Measurements from ENCODE around the gene TMEM79. TPM values are rescaled to one million over a fixed set of nuclear protein-coding genes. Genes with fewer than 3 reads are reported as not detected.

TMEM79 gene
- total RNA-seq, 1 donor, result 4.8 TPM

GRCh38 chr1:156262461-156263287, 21.5 kb upstream of the TMEM79 start:
- no peak for DNase-seq (ENCODE audit: low read depth in 2 of 3, low spot score in 2 of 3)

DNA sequence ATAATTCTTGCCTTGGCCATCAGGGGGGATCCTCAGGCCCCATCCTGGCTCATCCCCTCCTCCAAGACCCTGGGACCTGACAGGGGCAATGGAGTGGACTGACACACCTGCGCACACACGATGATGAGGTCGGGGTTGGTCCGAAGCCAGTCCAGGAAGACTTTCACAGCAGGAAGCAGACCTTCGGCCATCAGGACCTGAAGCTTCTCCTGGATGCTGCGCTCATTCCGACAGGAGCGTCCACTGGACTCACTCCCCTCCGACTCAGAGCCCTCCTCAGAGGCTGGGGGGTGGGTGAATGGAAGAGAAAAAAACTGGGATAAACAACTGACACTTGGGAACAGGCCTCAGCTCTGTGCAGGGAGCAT, 20.9 kb upstream of the TMEM79 start:
- DNase-seq (ENCODE audit: low read depth in 2 of 3, low spot score in 2 of 3), result no peak

GRCh38 chr1:156266051-156266450, 18.1 kb upstream of the TMEM79 start:
- DNase-seq (ENCODE audit: low read depth in 2 of 3, low spot score in 2 of 3), result no peak

- no peak for DNase-seq (ENCODE audit: low read depth in 2 of 3, low spot score in 2 of 3)
Measured at GRCh38 chr1:156268336-156268735, 15.8 kb upstream of the TMEM79 start.

GRCh38 chr1:156270314-156270713, 13.8 kb upstream of the TMEM79 start:
- no peak for DNase-seq (ENCODE audit: low read depth in 2 of 3, low spot score in 2 of 3)

DNA sequence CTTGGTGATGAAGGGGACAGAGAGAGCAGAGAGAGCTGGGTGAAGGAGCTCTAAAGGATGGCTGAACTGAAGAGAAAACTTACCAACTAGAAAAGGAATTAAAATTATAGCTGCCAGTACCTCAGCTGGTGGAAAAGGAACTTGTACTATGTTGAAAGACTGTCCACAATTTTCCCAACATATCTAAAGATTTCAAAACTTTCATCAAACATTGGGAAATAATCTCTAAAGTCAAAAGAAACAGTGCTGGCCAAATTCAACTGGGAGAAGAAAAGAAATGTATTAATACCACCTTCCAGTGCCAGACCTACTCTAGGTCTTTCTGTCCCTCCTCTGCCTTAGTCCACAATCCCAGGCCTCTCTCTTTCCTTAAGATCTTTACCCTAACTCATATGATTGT, 7.6 kb upstream of the TMEM79 start:
- DNase-seq (ENCODE audit: low read depth in 2 of 3, low spot score in 2 of 3), result no peak

GRCh38 chr1:156276966-156277381, 7.2 kb upstream of the TMEM79 start:
- DNase-seq (ENCODE audit: low read depth in 2 of 3, low spot score in 2 of 3), result no peak

DNA sequence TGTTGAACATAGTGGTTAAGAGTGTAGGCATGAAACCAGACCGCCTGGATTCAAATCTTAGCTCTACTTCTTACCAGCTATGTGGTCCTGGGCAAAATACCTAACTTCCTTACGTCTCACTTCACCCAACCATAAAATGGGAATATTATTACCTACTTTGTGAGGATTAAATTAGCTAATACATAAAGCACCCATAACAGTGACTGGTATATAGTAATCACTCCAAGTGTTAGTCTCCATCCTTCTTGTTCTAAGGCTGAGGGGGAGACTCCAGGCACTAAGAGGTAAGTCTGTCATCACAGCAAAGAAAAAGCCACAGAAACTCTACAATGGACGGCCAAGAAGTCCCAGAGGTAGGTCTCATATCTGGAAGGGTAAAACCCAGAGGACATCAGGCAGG, 4.3 kb upstream of the TMEM79 start:
- DNase-seq (ENCODE audit: low read depth in 2 of 3, low spot score in 2 of 3), result no peak

DNA sequence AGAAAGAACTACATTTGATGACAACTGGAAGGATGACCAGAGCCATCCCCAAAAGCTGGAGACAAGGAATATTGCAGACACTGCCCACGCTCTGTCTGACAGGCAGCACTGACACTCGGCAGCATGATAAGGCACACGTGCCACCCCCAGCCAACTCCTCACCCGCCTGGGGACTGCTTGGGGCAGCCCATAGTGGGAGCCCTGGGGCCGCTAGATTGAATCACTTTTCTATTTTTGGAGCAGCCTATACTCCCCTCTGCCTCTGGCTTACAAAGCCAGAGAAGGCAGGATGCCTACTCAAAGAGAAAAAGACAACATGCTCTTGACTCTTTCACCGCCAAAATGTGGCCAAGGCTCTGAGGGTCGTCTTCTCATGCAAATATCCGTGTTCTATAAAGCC, 2.8 kb upstream of the TMEM79 start:
- DNase-seq (ENCODE audit: low read depth in 2 of 3, low spot score in 2 of 3), result peak in 1 of 3 donors; percentile 50

GRCh38 chr1:156281693-156282478, 2.2 kb upstream of the TMEM79 start:
- DNase-seq (ENCODE audit: low read depth in 2 of 3, low spot score in 2 of 3), result no peak

DNA sequence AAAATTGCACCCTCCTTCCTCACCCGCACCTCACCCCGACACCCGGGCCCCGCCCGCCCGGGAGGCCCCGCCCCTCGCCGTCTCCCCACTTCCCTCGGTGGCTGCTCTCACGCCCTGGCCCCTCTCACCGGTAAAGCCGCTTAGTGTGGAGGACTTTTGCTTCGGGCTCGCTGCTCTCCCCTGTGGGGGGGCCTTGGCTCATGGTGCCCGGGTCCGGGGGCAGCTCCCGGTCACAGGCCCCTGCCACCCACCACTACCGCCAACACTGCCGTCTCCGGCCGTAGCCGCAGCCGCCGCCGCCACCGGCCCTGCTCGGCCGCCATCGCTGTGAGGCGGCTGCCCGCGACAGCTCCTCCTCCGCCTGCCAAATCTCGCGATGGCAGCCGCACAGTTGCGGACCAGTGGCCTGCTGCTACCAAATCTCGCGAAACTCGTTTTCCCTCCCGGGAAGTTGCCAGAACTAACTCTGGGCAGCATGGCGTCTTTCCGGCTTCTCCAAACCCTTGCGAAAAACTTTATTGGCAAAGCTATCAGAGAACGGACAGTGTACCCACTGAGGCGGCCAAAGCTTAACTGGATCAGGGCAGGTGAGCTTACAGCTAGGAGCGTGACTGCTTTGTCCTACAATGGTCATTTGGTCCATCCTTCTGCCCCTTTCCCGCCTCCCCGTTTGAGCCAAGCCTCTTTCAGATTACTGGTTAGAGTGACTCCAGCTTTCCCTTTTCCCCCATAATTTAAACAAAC, 1.5 kb upstream of the TMEM79 start, which contains the start of gene SMG5:
SMG5 (minus strand) TSS at position 347 of the 744 bp plus-strand sequence; CDS start at position 202, 145 bp downstream.
- peak; percentile 84 to 99 (median 98) for DNase-seq (ENCODE audit: low read depth in 2 of 3, low spot score in 2 of 3)

GRCh38 chr1:156283521-156283920, 604 bp upstream of the TMEM79 start:
- DNase-seq (ENCODE audit: low read depth in 2 of 3, low spot score in 2 of 3), result no peak

DNA sequence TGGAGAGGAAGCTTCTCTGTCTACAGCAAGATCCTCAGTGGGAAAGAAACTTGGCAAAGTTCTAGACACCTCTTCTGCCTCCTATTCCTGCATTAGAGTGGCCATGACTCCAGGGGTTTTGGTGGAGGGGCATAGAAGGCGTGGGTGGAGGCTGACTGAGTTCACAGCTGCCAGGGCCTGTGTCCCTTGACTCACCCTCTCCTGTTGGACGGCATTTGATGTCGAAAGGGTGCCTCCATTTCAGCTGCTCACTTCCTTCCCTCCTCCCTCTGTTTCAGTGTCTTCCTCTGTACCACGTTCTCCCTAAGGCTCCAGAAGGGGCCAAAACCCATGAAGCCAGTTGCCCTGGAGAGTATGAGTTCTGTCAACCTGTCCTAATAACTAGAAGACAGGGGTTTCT, 632 bp downstream of the TMEM79 start:
- no peak for DNase-seq (ENCODE audit: low read depth in 2 of 3, low spot score in 2 of 3)

DNA sequence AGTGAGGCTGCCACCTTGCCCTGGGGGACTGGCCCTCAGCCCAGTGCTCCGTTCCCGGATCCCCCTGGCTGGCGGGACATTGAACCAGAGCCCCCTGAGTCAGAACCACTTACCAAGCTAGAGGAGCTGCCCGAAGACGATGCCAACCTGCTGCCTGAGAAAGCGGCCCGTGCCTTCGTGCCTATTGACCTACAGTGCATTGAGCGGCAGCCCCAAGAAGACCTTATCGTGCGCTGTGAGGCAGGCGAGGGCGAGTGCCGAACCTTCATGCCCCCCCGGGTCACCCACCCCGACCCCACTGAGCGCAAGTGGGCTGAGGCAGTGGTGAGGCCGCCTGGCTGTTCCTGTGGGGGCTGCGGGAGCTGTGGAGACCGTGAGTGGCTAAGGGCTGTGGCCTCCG, 1.3 kb downstream of the TMEM79 start:
- no peak for DNase-seq (ENCODE audit: low read depth in 2 of 3, low spot score in 2 of 3)

DNA sequence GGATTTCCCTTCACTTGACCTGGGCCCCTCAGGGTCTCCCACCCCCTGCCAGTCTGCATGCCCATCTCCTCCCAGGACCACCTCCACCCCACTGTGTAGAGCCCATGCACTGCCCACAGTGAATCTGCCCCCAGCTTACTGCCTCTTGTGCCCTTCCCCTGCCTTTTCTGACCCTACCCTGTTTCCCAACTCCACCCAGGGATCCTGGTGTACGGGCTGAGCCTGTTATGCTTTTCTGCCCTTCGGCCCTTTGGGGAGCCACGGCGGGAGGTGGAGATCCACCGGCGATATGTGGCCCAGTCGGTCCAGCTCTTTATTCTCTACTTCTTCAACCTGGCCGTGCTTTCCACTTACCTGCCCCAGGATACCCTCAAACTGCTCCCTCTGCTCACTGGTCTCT, 1.9 kb downstream of the TMEM79 start:
- DNase-seq (ENCODE audit: low read depth in 2 of 3, low spot score in 2 of 3), result no peak

DNA sequence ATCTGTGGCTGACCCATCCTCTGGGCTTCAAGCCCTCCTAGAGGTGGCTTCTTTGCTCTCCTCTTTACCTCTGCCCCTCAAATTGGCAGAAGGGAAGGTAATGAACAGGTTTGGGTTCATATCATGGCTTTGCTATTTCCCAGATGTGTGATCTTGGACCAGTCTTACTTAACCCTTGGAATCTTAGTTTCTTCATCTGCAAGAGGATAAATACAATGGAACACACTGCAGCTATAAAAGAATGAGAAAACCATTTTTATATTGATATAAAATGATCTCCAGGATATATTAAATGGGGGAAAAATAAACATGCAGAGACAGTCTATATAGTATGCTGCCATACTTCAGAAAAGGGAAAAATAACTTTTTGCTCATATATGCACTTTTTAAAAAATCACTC, 5.7 kb downstream of the TMEM79 start:
- no peak for DNase-seq (ENCODE audit: low read depth in 2 of 3, low spot score in 2 of 3)

GRCh38 chr1:156291226-156292061, 7.3 kb downstream of the TMEM79 start:
- DNase-seq (ENCODE audit: low read depth in 2 of 3, low spot score in 2 of 3), result peak in 2 of 3 donors; percentile 69 to 75

DNA sequence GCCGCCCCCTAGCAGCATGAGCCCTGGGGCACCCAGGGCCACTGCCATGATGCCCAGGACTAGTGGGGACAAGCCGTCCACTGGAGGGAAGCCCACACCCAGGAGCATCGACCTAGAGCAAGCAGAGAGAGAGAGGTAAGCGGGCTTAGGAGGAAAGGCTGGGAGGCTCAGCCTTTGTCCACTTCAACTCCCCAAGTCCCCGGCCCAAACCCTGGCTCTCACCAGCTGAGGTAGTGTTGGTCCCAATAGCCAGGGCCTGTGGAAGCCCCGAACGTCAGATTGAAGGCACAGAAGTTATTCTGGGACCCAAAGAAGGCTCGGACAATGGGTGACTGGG, 8.9 kb downstream of the TMEM79 start:
- no peak for DNase-seq (ENCODE audit: low read depth in 2 of 3, low spot score in 2 of 3)

GRCh38 chr1:156293895-156294294, 9.8 kb downstream of the TMEM79 start:
- DNase-seq (ENCODE audit: low read depth in 2 of 3, low spot score in 2 of 3), result no peak

GRCh38 chr1:156295391-156295947, 11.3 kb downstream of the TMEM79 start, which contains the start of gene GLMP:
TSS of gene GLMP (minus strand) at chr1:156295679. CDS start at chr1:156295645, 34 bp downstream.
- peak; percentile 19 to 62 (median 47) for DNase-seq (ENCODE audit: low read depth in 2 of 3, low spot score in 2 of 3)
